Left cardiac atrium (tissue), 4 donors: Measurements from ENCODE around the gene INSC. TPM values are rescaled to one million over a fixed set of nuclear protein-coding genes. Genes with fewer than 3 reads are reported as not detected.

Experiments used
- ATAC-seq, 2 donors: fragments of 200-7000 bp; cut with Tn5 transposase; one replicate each; pipeline ENCODE4 v1.9.1; 2020; ENCODE audit warnings: mild to moderate bottlenecking in 2 of 2, moderate library complexity in 2 of 2
- DNase-seq: peaks from one replicate; pipeline ENCODE4 v3.0.0-alpha.2; 2020
- intact Hi-C, 2 donors: fragments of 100-400 bp; cut with DNase I; formaldehyde crosslinking; loops; one replicate each; pipeline versions ENCODE4 v1.14.1 to v1.15.1; 2022 to 2023
- total RNA-seq, 2 donors: library from RNA; stranded (reverse); fragmentation: NEBNext Ultra II Directional; extraction: Animal tissue kit (Norgen Biotek cat#: 25700); gene quantifications; one replicate each; pipeline ENCODE4 v1.2.1, GENCODE V29; 2021
- donor health status: DM: no; HTN: yes; CAD: no.
- donor health status: DM: no; HTN: yes; CAD: no; lungs with severe emphysema.
- donor health status: DM: yes; HTN: yes; CAD: no.
- donor health status: Dilated cardiomyopathy.

INSC gene
- total RNA-seq, 2 donors from 2014 or later, result 0.41 to 0.92 TPM

DNA sequence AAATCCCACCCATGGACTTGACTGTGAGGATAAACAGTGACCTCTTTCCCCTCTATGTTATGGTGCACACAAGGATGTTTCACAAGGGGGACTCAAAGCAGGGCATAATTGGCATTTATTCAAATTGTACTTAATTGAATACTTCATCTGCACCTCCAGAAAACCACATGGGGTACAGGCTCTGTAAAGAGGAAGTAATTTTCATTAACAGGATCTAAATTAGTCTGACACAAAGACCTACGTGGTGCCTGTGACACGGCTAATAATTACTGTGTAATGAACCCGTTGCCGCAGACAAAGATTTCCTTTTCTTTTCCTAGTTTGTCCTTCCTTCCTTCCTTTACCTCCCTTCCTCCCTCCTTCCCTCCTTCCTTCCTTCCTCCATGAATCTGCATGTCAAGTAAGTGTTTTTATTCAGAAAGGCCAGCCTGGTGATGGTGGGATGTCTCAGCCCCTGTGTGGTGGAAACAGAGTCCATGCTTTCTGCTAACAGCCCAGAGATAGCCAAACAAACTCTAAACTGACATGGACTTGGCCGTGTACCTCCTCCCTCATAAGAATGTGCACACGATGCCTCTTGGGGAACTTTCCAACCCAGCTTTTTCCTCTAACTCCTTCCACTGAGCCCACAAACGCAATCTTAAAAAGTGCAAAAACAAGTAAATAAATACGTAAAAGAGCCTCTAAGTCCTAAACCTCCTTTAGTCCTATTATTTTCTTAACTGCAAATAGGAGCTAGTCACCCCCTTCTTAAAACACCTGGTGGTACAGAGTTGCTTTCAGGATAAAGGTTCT is 118.8 kb downstream of the INSC start:
- intact Hi-C loops, result no loop called here
- DNase-seq (no peak), ATAC-seq (no peak)

GRCh38 chr11:15234796-15235195 is 120.1 kb downstream of the INSC start:
- DNase-seq (no peak), ATAC-seq (no peak)
- intact Hi-C loops, result no loop called here

DNA sequence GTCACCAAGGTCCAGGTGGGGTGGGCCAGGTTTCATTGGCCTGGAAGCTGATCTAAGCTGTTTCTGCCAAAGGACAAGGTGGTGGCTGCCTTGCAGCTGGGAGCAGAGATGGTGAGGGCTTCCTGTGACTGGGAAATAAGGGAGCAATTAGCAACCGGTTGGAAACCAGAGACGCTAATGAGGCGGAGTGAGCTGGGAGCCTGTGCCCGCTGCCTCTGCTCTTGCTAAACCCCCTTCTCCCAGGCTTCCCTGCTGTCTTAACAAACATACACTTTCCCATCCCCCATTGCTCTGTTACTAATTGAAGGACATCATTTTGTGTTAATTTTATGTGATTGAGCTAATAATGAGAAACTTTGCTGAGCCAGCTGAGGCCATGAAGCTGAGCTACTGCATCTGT is 121.8 kb downstream of the INSC start:
- no peak for DNase-seq
- no peak for ATAC-seq
- intact Hi-C loops, result no loop called here

DNA sequence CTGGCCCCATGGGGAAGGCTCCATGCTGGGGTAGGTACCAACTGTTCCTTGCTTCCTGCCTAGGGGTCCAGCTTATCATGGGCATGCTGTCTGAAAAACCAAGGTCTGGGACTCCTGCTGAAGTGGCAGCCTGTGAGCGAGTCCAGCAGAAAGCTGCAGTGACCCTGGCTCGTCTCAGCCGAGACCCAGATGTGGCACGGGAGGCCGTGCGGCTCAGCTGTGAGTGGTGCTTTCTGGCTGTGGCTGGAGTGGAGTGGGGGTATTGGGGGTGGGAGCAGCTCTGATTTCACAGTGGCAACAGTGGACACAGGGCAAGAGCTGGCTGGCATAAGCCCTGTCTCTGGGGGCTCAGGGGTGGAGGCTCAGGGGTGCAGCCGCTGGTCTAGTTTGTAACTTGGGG is 124.1 kb downstream of the INSC start:
- intact Hi-C loops, result no loop called here
- DNase-seq (no peak), ATAC-seq (no peak)

- intact Hi-C loops, result no loop called here
- DNase-seq, result no peak
- ATAC-seq, result no peak
Observed at GRCh38 chr11:15248749-15249148, 134.0 kb downstream of the INSC start.

DNA sequence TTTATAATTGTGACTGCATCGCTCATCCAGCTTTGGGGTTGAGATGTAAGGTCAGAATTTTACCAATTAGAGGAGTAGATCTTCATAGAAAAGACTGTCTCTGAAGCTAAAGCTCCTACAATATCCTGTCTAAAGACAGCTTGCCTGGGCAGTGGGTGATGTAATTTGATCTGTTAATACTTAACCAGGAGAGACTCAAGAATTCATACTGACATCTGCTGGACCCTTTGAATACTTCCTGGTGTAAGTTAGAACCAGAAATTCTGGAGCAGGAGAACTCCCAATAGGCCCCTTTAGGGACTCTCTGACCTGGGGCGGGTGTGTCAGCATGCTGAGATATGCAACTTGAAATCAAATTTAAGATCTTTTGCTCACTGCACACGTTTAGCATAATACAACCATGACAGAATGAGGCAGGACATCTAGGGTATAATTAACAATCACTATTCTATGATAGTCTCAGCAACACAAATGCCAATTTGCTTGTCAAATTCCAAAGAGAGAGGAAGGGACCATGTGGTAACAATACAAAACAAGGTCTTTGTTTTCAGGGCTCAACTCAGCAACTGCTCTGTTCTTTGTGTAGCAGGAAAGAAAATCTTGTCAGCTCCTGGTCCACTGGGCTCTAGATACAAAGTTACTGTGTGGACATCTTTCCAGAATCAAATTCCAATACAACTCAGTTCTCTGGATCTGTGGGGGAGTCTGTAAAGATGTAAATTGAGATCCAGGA is 143.9 kb downstream of the INSC start:
- ATAC-seq (peak in 1 of 2 donors; percentile 56), DNase-seq (no peak)
- intact Hi-C loops, result no loop called here

DNA sequence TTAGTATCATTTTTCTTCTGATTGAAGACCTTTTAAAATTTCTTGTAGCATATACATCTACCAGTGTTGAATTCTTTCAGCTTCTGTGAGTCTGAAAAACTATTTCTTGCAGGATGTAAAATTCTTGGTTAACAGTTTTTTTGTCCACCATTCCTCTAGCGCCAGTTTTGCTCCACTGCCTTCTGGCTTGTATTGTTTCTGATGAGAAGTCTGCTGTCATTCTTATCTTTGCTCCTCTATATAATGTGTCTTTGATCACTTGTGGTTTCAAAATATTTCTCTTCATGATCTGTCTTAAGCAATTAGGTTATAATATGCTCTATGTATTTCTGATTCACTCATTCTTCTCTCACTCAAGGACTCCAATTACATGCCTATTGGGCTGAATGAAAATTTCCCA is 152.3 kb downstream of the INSC start:
- ATAC-seq (no peak), DNase-seq (no peak)
- intact Hi-C loops, result no loop called here

DNA sequence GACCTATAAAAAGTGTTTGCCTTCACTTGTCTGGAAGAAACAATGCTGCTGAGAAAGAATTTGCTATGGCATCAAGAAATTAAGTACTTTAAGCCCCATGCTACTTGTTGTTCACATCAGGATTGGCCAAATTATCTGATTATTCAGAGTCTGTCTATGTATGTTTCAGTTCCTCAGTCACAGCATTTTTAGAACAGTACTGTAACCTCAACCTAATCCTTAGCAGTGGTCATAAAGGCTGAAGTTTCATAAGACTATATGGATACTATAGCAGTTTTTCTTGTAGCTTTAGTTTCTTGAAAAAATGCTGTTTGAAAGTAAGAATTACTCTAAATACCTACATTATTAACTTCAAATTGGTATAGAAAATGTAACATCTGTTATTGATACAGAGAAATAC is 153.9 kb downstream of the INSC start:
- no peak for ATAC-seq
- intact Hi-C loops, result no loop called here

DNA sequence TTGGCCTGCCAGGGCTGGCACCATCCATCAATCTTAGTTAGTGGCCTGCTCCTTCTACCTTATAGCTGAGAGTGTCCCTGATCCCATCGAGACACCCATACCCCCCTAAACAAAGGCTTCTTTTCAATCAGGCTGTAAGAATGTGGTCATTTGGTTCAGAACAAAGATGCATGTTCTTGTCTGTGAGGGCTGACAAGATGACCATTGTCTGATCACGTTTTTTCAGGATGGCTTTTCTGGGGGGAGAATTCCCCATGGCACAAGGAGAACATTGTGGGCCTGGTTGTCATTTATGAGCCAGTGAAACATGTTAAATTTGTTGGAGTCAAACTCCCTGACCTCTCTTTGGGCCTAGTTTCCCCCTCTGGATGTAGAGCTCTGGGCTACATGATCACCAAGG is 160.4 kb downstream of the INSC start:
- no peak for ATAC-seq
- no peak for DNase-seq
- intact Hi-C loops, result no loop called here

More for the DNA sequence above, 153.9 kb downstream of the INSC start:
- DNase-seq, result no peak

DNA sequence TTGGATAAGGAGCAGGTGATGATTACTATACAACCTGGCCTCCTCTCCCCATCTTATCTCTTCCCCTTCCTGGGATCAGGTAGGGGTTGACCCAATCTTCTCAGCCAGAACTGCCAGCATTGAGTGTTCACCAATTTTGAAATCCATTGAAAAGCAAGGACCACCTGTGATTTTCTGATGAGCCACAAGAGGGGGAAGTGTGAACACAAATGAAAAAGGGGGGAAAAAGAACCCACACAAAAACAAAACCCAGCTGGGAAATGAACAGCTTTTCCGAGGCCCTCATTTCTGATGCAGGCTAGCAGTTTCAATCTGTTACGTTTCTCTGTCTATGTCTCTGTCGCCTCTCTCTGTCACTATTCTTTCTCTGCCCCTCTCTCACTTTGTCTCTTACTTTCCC is 161.9 kb downstream of the INSC start:
- intact Hi-C loops, result no loop called here
- DNase-seq (no peak), ATAC-seq (no peak)

DNA sequence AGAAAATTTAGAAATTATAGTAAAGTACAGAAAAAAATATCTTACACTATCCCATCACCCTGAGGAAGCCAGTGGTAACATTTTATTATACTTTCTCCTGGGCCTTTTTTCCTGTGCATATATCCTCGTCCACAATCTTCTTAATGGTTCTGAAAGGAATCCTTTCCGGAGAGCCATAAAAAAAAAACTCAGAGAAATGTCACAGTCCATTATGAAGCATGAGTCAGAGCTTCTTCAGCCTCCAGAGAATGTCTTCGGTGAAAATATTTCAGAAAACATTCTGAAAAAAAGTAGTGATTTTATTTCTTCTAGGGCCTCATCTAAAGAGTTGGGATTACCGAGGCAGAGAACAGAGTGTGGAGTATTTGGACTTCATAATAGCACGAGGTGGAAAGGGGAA is 163.4 kb downstream of the INSC start:
- DNase-seq, result no peak
- intact Hi-C loops, result no loop called here
- ATAC-seq, result no peak

- DNase-seq (no peak), ATAC-seq (no peak)
- intact Hi-C loops, result no loop called here
Observed at GRCh38 chr11:15280393-15280792, 165.7 kb downstream of the INSC start.

DNA sequence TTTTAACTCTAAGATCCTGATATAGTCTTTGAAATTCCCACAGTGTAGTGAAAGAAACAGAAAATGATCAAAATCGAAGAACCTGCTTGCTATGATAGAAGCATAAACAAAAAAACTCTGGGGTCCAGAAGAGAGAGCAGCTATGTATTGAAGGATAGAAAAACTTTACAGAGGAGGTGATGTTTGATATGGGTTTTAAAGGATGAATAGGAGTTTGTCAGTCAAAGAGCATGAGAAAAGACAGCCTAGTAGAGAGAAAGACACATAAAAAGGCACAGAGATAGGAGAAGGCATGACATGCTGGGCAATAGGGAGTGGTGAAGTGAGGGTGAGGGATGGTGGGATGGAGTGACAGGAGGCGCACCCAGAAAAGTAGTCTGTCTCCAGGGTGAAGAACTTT is 168.0 kb downstream of the INSC start:
- DNase-seq, result no peak
- no peak for ATAC-seq
- intact Hi-C loops, result no loop called here

DNA sequence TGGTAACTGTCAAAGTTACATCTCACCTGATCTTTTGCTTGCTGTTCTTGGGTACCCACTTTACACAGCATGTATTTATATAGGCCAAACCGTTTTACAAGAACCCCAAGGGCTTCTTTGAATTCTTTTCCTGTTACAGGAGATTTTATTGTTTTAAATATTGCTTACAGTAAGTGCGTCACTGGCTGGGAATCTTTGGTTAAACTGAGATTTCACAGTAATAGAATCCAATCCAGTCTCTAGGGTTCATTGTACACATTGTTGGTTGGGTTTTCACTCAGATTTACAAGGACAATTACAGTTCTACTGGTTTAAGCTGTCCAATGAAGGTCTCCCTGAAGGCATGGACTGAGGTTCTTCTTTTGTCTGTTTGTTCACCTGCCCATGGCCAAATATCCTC is 171.7 kb downstream of the INSC start:
- DNase-seq (no peak), ATAC-seq (no peak)
- intact Hi-C loops, result no loop called here

- ATAC-seq (no peak), DNase-seq (no peak)
Observed at GRCh38 chr11:15288863-15289262, 174.1 kb downstream of the INSC start.

DNA sequence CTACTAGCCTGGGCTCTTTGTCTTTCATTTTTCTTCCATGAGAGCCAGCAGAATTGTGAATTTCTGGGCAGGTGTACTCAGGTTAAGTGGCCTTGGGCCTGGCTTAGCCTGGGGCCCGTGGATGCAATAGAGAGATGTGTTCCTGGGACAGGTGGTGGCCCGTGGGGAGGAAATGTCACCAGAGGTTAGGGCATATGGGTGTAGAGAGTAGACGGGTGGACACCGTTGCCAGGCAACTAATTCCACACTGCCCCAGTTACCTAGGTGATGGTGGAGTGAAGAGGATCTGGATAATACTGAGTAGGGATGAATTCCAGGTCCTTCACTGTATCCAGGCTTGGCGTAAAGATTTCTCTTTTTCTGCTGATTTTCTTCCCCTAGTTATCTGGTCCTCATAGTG is 175.0 kb downstream of the INSC start:
- ATAC-seq, result no peak
- intact Hi-C loops, result no loop called here

More at GRCh38 chr11:15288863-15289262, 174.1 kb downstream of the INSC start:
- intact Hi-C loops, result no loop called here

DNA sequence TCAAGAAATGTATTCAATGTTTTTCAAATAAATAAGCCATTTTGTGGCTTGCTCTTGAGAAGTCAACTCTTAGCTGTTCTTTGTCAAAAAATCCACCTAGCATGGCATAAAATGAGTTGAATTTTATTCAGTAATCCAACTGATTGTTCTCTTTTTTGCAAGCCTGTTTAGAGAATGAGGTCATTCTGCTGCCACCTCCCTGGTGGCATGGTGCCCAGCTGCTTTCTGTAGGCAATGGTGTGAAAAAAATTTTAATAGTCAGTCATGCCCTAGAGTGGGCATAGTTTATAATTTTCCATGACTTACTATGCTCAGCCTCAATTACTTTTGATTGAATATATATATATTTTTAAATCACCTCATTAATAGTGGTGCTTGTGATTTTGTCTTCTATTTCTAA is 177.2 kb downstream of the INSC start:
- peak; percentile 38 for DNase-seq
- ATAC-seq, result peak; percentile 44 to 81
- intact Hi-C loops, result no loop called here

More for the DNA sequence above, 175.0 kb downstream of the INSC start:
- DNase-seq, result no peak

- intact Hi-C loops, result no loop called here
- ATAC-seq, result no peak
Observed at GRCh38 chr11:15293975-15294620, 179.4 kb downstream of the INSC start.

DNA sequence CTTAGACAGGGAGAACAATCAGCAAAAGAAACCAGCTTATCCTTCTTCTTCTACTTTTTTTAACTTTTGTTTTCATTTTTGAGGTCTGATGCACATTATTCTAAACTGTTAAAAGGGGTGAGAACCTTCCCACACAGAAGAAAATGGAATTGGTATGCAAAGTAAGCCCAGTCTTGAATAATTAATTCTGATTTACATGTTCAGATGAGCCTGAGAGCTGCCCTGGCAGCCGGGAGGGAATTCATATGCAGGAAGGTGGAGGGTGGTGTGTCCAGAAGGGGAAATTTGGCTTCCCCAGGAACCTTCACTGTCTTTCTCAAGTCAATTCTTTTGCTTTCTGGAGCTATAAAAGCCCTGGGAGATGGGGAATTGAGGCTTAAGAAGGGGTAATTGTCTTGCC is 181.0 kb downstream of the INSC start:
- intact Hi-C loops, result no loop called here
- no peak for ATAC-seq

More at GRCh38 chr11:15293975-15294620, 179.4 kb downstream of the INSC start:
- DNase-seq, result no peak

More for the DNA sequence above, 181.0 kb downstream of the INSC start:
- DNase-seq, result no peak
